ENCODE data around the gene VTCN1. TPM values are rescaled to one million over a fixed set of nuclear protein-coding genes. Genes with fewer than 3 reads are reported as not detected.
A peak's percentile ranks its signal among the peaks of the same experiment; 100 is the strongest.

Gene VTCN1
- total RNA-seq, 2 experiments from 2014 or later = not detected

- H3K27ac ChIP-seq (ENCODE audit: low read depth, low read length, poor library complexity, severe bottlenecking) = no peak overlapping the region
- H3K36me3 ChIP-seq (ENCODE audit: insufficient read depth, low read length) = no peaks in the 10 kb centered on the region
- no peak for TF ChIP-seq EZH2phosphoT487 (IDR thresholded peaks at IDR 0.05; ENCODE audit: borderline replicate concordance, low read depth, low read length)
- TF ChIP-seq, protein P1, sequence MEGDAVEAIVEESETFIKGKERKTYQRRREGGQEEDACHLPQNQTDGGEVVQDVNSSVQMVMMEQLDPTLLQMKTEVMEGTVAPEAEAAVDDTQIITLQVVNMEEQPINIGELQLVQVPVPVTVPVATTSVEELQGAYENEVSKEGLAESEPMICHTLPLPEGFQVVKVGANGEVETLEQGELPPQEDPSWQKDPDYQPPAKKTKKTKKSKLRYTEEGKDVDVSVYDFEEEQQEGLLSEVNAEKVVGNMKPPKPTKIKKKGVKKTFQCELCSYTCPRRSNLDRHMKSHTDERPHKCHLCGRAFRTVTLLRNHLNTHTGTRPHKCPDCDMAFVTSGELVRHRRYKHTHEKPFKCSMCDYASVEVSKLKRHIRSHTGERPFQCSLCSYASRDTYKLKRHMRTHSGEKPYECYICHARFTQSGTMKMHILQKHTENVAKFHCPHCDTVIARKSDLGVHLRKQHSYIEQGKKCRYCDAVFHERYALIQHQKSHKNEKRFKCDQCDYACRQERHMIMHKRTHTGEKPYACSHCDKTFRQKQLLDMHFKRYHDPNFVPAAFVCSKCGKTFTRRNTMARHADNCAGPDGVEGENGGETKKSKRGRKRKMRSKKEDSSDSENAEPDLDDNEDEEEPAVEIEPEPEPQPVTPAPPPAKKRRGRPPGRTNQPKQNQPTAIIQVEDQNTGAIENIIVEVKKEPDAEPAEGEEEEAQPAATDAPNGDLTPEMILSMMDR (conservative IDR thresholded peaks at IDR 0.05; ENCODE audit: low read length) = no peak
- no peak overlapping the region for H2AFZ ChIP-seq (ENCODE audit: low read length)
- H3K9me2 ChIP-seq (ENCODE audit: insufficient read depth, low read length) = no peaks in the 10 kb centered on the region
- BruUV-seq (replicated peaks) = no TSS peak
- no peaks in the 10 kb centered on the region for H3K79me2 ChIP-seq (ENCODE audit: insufficient read depth, low read depth, low read length)
- DNase-seq (ENCODE audit: low spot score) = no peak
- intact Hi-C loops (cut with micrococcal nuclease; ENCODE audit: unreplicated experiment) = no loop called here
- H3K4me3 ChIP-seq (ENCODE audit: low read depth, low read length, poor library complexity, severe bottlenecking) = no peak overlapping the region
- no peaks in the 10 kb centered on the region for H3K9me3 ChIP-seq (ENCODE audit: low read length)
- ChIA-PET CTCF (ENCODE audit: unreplicated experiment) (interaction anchor here (0.6 kb wide), 1 partner anchor 11 kb away, joined by 3 read pairs; no protein-coding TSS in a partner anchor), POLR2A (no interaction called here)
- H4K20me1 ChIP-seq (ENCODE audit: insufficient read depth, low read length) = no peaks in the 10 kb centered on the region
- H3K4me2 ChIP-seq (ENCODE audit: low read length) = no peak overlapping the region
- H3K4me1 ChIP-seq (ENCODE audit: insufficient read depth, low read length, poor library complexity, severe bottlenecking) = no peaks in the 10 kb centered on the region
These were observed 88.2 kb downstream of the VTCN1 start for GRCh38 chr1:117122330-117123025.

GRCh38 chr1:117121589-117122329 is 89.0 kb downstream of the VTCN1 start, which contains the start of gene TRIM45:
TSS of gene TRIM45 (minus strand) at chr1:117121749. CDS start at chr1:117121201, 548 bp downstream.
- H4K20me1 ChIP-seq (ENCODE audit: insufficient read depth, low read length) = no peaks in the 10 kb centered on the region
- DNase-seq (ENCODE audit: low spot score) = no peak
- intact Hi-C loops (cut with micrococcal nuclease; ENCODE audit: unreplicated experiment) = no loop called here
- TF ChIP-seq, protein P1 (conservative IDR thresholded peaks at IDR 0.05; ENCODE audit: low read length) = peak; percentile 49
- no peak for TF ChIP-seq EZH2phosphoT487 (IDR thresholded peaks at IDR 0.05; ENCODE audit: borderline replicate concordance, low read depth, low read length)
- ChIA-PET POLR2A (no interaction called here), CTCF (ENCODE audit: unreplicated experiment) (interaction anchor here (0.6 kb wide), 1 partner anchor 10 kb away, joined by 3 read pairs; no protein-coding TSS in a partner anchor)
- H2AFZ ChIP-seq (ENCODE audit: low read length) = no peak within 1 kb of the TSS
- H3K27ac ChIP-seq (ENCODE audit: low read depth, low read length, poor library complexity, severe bottlenecking) = no peak within 1 kb of the TSS
- no peaks in the 10 kb centered on the region for H3K79me2 ChIP-seq (ENCODE audit: insufficient read depth, low read depth, low read length)
- no peaks in the 10 kb centered on the region for H3K9me2 ChIP-seq (ENCODE audit: insufficient read depth, low read length)
- BruUV-seq (replicated peaks) = no TSS peak
- no peaks in the 10 kb centered on the region for H3K36me3 ChIP-seq (ENCODE audit: insufficient read depth, low read length)
- H3K4me2 ChIP-seq (ENCODE audit: low read length) = peak within 1 kb of the TSS; percentile 2; the same call in 1 of the 2 replicates
- no peaks in the 10 kb centered on the region for H3K9me3 ChIP-seq (ENCODE audit: low read length)
- no peak within 1 kb of the TSS for H3K4me3 ChIP-seq (ENCODE audit: low read depth, low read length, poor library complexity, severe bottlenecking)
- H3K4me1 ChIP-seq (ENCODE audit: insufficient read depth, low read length, poor library complexity, severe bottlenecking) = no peaks in the 10 kb centered on the region
